KOPT-K1 (cell line): ENCODE results near the gene CD300LG.
"Not testable (repeated sequence)": the region's sequence is repeated elsewhere in the genome, so short reads cannot be mapped to it uniquely, and the experiment has no call there.

ENCODE experiments used
- H3K27ac ChIP-seq: fragments of 200-600 bp; sonication (generic); 2 replicates; pipeline ENCODE4 v1.5.1; 2016; ENCODE audit warnings: antibody characterized with exemption, mild to moderate bottlenecking, low read depth, low read length; ENCODE audit not compliant: poor library complexity, severe bottlenecking
- H3K36me3 ChIP-seq: fragments of 200-600 bp; sonication (generic); 2 replicates; pipeline ENCODE4 v1.5.1; 2017; ENCODE audit warnings: antibody characterized with exemption, mild to moderate bottlenecking, low read length, moderate library complexity; ENCODE audit not compliant: insufficient read depth
- H3K9me3 ChIP-seq: fragments of 200-600 bp; sonication (generic); 2 replicates; pipeline ENCODE4 v1.5.1; 2017; ENCODE audit warnings: antibody characterized with exemption, low read length, mild to moderate bottlenecking; ENCODE audit not compliant: insufficient read depth, poor library complexity, severe bottlenecking

CD300LG gene

DNA sequence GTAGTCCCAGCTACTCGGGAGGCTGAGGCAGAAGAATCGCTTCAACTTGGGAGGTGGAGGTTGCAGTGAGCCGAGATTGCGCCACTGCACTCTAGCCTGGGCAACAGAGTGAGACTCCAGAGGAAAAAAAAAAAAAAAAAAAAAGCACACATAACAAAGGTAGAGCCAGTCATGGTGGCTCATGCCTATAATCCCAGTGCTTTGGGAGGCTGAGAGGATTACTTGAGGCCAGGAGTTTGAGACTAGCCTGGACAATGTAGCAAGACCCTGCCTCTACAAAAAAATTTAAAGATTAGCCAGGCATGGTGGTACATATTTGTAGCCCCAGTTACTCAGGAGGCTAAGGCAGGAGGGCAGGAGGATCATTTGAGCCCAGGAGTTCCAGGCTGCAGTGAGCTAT lies 47.5 kb downstream of the CD300LG start:
- H3K9me3 ChIP-seq, H3K36me3 ChIP-seq, H3K27ac ChIP-seq: not testable (repeated sequence)

- Histone ChIP-seq H3K36me3 (no peaks in the 10 kb centered on the region), H3K27ac (no peak overlapping the region), H3K9me3 (no peaks in the 10 kb centered on the region)
Observed at GRCh38 chr17:43897831-43898230, 50.9 kb downstream of the CD300LG start.

DNA sequence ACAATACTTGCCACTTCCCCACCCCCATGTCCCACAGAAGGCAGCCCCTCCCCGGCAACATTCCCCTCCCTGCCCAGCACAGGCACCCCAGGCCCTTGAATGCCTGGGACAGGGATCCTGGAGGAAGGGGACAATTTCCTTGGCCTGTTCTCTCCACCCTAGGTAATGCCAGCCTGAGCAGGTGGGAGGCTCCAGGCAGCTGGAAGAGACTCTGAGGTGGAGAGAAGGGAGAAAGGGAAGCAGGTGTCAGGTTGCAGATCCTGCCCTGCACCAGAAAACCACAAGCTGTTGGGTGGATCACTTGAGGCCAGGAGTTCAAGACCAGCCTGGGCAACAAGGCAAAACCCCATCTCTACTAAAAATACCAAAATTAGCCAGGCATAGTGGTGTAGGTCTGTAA lies 51.5 kb downstream of the CD300LG start:
- no peaks in the 10 kb centered on the region for H3K36me3 ChIP-seq
- no peak overlapping the region for H3K27ac ChIP-seq
- no peaks in the 10 kb centered on the region for H3K9me3 ChIP-seq

DNA sequence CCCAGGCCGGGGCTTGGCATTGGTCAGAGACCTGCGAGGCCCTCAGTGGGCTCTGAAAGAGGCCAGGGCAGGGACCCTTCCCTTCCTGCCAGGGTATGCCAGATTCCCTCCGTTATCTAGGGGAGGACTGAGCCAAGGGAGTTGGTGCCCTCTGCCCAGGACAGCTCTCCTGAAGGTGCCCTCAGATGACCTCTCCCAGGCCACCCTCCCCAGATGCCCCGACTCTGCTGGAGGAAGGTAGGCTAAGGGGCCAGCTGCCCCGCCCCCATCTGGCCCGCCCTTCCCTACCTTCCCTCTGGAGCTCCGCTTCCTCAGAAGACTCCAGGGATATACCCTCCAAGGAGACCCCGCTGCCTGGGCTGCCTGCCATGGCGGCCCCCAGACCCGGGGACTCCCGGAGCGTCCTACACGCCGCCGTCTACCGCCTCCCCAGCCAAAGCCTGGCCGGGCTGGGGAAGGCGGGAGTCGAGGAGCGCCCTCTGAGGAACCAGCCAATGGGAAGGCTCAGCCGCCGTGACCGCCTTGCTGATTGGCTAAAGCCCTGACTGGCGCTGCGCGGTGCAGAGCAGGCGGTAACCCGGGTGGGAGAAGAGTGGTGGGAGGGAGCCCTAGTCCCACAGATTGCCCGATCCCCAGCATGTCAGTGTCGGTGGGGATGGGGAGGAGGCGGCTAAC lies 53.3 kb downstream of the CD300LG start:
- no peaks in the 10 kb centered on the region for H3K9me3 ChIP-seq
- H3K27ac ChIP-seq, result no peak overlapping the region
- H3K36me3 ChIP-seq, result no peaks in the 10 kb centered on the region

DNA sequence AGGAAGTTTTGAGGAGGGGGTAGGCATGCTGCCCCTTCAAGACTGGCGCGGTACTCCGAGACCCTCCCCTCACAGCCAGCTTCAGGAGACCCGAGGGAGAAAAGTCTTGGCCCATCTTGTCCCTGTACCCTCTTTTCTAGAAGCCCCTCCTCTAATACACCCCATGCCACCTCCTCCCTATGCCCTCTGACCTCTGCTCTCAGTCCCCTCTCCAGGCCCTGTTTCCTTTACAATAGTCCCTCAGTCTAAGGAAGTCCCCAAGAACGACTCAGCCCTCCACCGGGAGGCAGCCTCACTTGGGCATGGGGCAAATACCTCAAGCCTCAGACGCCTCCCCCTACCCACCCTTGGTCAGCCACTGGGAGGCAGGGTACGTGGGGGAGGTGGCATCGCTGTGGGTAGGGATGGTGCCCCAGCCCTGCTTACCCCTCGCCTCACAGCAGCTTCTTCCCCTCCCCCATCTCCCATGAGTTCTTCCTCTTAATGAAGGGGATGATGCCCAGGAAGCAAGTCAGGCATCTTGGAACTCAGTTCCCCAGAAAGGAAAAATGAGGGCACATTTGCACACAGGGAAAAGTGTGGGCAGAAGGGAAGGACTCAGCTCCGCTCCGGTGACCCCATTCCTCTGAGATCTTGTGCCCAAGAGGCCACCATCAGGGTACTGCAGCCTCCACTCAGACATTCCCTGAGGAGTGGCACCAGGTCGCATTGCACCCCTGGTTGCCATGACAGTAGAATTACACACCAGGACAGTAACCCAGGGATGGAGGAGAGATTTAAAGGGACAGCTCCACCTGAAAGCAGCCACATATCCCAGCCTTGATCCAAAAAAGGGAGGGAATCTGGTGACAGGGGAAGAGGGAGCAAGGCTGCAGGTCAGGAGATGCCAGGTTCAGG lies 54.1 kb downstream of the CD300LG start:
- no peak overlapping the region for H3K27ac ChIP-seq
- H3K36me3 ChIP-seq, result no peaks in the 10 kb centered on the region
- no peaks in the 10 kb centered on the region for H3K9me3 ChIP-seq

- no peak overlapping the region for H3K27ac ChIP-seq
- no peaks in the 10 kb centered on the region for H3K36me3 ChIP-seq
- H3K9me3 ChIP-seq, result no peaks in the 10 kb centered on the region
Observed at GRCh38 chr17:43901861-43902589, 55.0 kb downstream of the CD300LG start.

DNA sequence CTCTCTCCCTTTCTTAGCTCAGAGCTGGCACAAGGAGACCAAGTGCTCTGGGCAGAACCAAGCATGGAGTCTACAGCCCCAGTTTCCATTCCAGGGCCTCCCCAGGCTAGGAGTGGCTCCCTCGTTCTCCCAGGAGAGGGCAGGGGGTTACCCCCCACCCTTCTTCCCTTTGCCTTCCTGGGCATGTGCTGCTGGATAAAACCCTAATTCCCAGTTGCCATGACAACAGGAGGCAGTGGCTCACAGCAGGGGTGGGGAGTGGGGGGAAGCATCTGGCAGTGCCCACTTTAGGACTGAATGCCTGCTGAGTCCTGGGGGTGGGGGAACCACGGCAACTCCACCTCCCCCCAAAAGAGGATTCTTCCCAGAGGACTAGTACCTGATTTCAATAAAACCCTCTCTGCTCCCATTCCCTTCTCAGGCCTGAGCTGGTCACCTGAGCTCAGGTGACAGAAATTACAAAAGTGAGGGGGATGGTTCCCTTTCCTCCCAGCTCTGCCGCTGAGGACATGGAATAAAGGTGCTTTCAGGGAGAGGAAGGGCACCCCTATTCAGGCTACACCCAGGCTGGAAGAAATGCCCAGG lies 58.5 kb downstream of the CD300LG start:
- H3K36me3 ChIP-seq, result no peaks in the 10 kb centered on the region
- no peak overlapping the region for H3K27ac ChIP-seq
- no peaks in the 10 kb centered on the region for H3K9me3 ChIP-seq

GRCh38 chr17:43905985-43906852 lies 59.2 kb downstream of the CD300LG start:
- no peak overlapping the region for H3K27ac ChIP-seq
- H3K36me3 ChIP-seq, result no peaks in the 10 kb centered on the region
- no peaks in the 10 kb centered on the region for H3K9me3 ChIP-seq

DNA sequence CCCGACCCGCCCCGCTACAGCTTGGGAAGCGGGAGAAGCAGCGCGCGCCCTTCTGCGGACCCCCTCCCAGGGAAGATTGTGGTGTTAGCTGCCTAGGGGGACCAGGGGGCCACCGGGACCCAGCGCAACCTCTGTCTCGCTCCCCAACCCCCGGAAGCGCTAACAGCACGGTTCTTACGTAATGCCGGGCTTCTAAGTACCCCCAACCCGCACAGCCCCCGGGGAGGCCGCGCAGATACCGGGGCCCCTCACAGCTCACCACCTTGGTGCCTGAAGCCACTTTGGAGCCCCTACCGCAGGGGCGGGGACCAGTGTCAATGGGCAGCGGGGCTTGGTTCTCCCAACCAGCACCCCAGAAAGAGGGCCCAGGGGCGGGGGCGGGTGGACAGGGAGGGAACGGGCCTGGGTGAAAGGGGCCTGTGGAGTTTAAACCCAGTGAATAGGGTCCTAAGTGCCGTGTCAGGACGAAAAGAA lies 60.0 kb downstream of the CD300LG start:
- no peaks in the 10 kb centered on the region for H3K36me3 ChIP-seq
- H3K9me3 ChIP-seq, result no peaks in the 10 kb centered on the region
- no peak overlapping the region for H3K27ac ChIP-seq

DNA sequence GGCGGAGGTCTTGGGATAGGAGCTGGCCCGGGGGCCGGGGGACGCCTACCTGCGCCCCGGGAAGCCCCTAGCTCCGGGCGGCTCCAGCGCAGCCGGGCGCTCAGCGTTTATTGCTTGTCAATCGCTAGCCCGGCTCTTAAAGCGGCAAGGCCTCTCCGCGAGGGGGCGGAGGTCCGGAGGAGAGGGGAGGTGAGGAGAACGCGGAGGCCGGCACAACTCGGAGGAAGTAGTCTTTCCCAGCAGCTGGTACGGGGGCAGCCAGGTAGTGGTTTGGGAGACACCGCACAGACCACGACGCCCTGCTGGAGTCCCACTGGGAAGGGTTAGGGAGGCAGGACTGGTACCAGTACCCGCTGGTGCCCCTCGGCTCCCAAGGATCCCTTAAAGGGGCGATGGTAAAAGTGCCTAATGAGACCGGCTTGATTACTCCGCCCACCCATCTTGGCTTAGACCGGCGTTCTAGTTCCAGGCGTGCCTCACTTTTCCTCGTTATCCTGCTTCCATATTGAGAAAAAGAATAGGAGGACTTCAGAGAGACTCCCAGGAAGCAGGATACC lies 60.5 kb downstream of the CD300LG start, which contains the start of gene MPP2:
Gene MPP2 (minus strand): TSS at position 112 of the 557 bp plus-strand sequence. CDS start 3,076 bp downstream, outside the sequence.
- H3K9me3 ChIP-seq, result no peaks in the 10 kb centered on the region
- H3K36me3 ChIP-seq, result no peaks in the 10 kb centered on the region
- no peak within 1 kb of the TSS for H3K27ac ChIP-seq

DNA sequence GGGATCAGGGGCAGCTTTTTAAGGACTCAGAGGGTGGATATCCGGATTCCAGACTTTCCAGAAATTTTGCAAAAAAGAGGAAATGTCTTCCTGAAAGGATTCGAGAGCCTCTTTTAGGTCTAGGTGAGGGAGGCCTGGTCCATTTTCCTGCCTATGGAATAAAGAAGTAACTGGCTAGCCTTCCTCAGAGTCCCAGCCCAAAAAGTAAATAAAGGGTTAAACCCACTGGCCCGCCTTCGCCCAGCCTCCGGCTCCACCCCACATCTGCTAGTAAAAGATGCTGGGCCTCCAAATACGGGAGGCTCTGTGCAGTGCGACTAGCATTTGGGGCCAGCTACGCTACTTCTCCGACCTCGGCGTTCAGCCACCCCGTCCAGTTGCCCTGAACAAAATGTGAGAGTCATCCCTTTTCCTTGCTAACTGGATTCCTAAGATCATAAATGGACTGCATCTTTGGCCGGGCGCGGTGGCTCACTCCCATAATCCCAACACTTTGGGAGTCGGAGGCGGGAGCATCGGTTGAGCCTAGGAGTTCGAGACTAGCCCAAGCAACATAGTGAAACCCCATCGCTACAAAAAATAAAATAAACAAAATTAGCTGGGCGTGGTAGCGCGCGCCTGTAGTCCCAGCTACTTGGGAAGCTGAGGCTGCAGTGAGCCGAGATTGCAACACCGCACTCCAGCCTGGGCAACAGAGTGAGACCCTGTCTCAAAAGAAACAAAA lies 61.2 kb downstream of the CD300LG start:
- H3K27ac ChIP-seq, result no peak overlapping the region
- no peaks in the 10 kb centered on the region for H3K9me3 ChIP-seq
- no peaks in the 10 kb centered on the region for H3K36me3 ChIP-seq

- Histone ChIP-seq H3K27ac (no peak overlapping the region), H3K36me3 (no peaks in the 10 kb centered on the region)
Observed at GRCh38 chr17:43909537-43910231, 62.7 kb downstream of the CD300LG start.

DNA sequence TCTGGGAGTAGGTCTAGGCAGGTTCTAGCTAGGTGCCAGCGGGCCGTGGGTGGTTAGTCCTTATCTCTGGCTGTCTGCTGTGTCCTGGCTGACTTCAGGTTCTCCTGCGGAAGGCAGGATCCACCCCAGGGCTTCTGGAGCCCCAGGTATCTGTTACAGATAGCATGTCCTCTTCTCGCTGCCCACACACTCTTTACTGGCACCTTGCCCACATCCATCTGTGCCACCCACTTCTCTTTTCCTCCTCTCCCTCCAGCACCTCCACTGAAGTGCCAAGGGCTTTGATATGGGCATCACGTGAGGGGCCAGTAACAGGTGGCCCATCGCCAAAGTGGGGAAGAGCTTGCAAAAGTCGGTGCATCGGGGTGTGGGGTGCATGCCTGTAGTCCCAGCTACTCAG lies 64.9 kb downstream of the CD300LG start:
- no peaks in the 10 kb centered on the region for H3K36me3 ChIP-seq

More at GRCh38 chr17:43909537-43910231, 62.7 kb downstream of the CD300LG start:
- no peaks in the 10 kb centered on the region for H3K9me3 ChIP-seq

More for the DNA sequence above, 64.9 kb downstream of the CD300LG start:
- Histone ChIP-seq H3K9me3 (no peaks in the 10 kb centered on the region), H3K27ac (no peak overlapping the region)
